Common myeloid progenitor, CD34-positive (primary cell): ENCODE measurements around the gene MCRIP2.

Source experiments
- CTCF ChIA-PET: fragments of 350-600 bp; sonication (Branson Sonifier 250); formaldehyde crosslinking; loops from one replicate; lab custom pipeline; 2021; ENCODE audit warnings: antibody characterized with exemption; lab: Charles Lee
- POLR2A ChIA-PET: fragments of 350-600 bp; sonication (Branson Sonifier 250); formaldehyde crosslinking; loops from one replicate; lab custom pipeline; 2021; ENCODE audit warnings: antibody characterized with exemption; lab: Charles Lee
- DNase-seq, 3 donors: peaks; one replicate each; pipeline versions ENCODE4 v3.0.0 to v3.0.0-alpha.2; 2013
- H3K27ac ChIP-seq, 2 experiments: 1 replicate in 1 of 2; 2 replicates in 1 of 2; pipeline ENCODE4 v1.7.0; 2013; ENCODE audit warnings: inconsistent platforms in 2 of 2, low read length in 2 of 2, mild to moderate bottlenecking in 2 of 2, low read depth in 1 of 2, moderate library complexity in 1 of 2; ENCODE audit not compliant: severe bottlenecking in 2 of 2, insufficient read depth in 1 of 2, poor library complexity in 1 of 2
- H3K27me3 ChIP-seq, 5 experiments: replicated peaks in 2 of 5; 1 replicate in 3 of 5; 2 replicates in 2 of 5; pipeline versions ENCODE4 v1.6.1 to v1.7.0; 2013; ENCODE audit warnings: low read length in 4 of 5, mild to moderate bottlenecking in 2 of 5, moderate library complexity in 2 of 5, inconsistent platforms in 1 of 5; ENCODE audit not compliant: insufficient read depth in 5 of 5, control insufficient read depth in 4 of 5
- H3K36me3 ChIP-seq, 4 experiments: 1 replicate in 2 of 4; 2 replicates in 2 of 4; pipeline versions ENCODE4 v1.6.1 to v1.7.0; 2013; ENCODE audit warnings: low read length in 3 of 4, control low read depth in 1 of 4, mild to moderate bottlenecking in 1 of 4; ENCODE audit not compliant: control insufficient read depth in 4 of 4, insufficient read depth in 4 of 4
- H3K4me1 ChIP-seq, 4 experiments: 1 replicate in 3 of 4; 2 replicates in 1 of 4; pipeline versions ENCODE4 v1.6.1 to v1.7.1; 2013; ENCODE audit warnings: low read length in 3 of 4, mild to moderate bottlenecking in 3 of 4, control low read depth in 1 of 4, inconsistent platforms in 1 of 4, moderate library complexity in 1 of 4; ENCODE audit not compliant: control insufficient read depth in 4 of 4, insufficient read depth in 4 of 4; ENCODE audit errors: control extremely low read depth in 1 of 4
- H3K4me3 ChIP-seq, 7 experiments: 1 replicate in 4 of 7; 2 replicates in 3 of 7; pipeline versions ENCODE4 v1.5.1 to v1.7.0; 2013; ENCODE audit warnings: mild to moderate bottlenecking in 7 of 7, low read length in 6 of 7, moderate library complexity in 6 of 7, inconsistent platforms in 2 of 7, low read depth in 2 of 7, control low read depth in 1 of 7; ENCODE audit not compliant: insufficient read depth in 4 of 7, control insufficient read depth in 1 of 7; ENCODE audit errors: extremely low read depth in 1 of 7
- H3K9me3 ChIP-seq, 5 experiments: 1 replicate in 4 of 5; 2 replicates in 1 of 5; pipeline versions ENCODE4 v1.6.1 to v1.7.1; 2013; ENCODE audit warnings: low read length in 4 of 5, mild to moderate bottlenecking in 2 of 5, inconsistent platforms in 1 of 5, low read depth in 1 of 5, moderate library complexity in 1 of 5; ENCODE audit not compliant: control insufficient read depth in 4 of 5, insufficient read depth in 2 of 5; ENCODE audit errors: control extremely low read depth in 1 of 5
- WGBS: methylation state at CpG from one replicate; pipeline ENCODE4 v1.1.5; 2013; ENCODE audit not compliant: insufficient coverage; 5-methylcytosine and 5-hydroxymethylcytosine counted together

The MCRIP2 gene

DNA sequence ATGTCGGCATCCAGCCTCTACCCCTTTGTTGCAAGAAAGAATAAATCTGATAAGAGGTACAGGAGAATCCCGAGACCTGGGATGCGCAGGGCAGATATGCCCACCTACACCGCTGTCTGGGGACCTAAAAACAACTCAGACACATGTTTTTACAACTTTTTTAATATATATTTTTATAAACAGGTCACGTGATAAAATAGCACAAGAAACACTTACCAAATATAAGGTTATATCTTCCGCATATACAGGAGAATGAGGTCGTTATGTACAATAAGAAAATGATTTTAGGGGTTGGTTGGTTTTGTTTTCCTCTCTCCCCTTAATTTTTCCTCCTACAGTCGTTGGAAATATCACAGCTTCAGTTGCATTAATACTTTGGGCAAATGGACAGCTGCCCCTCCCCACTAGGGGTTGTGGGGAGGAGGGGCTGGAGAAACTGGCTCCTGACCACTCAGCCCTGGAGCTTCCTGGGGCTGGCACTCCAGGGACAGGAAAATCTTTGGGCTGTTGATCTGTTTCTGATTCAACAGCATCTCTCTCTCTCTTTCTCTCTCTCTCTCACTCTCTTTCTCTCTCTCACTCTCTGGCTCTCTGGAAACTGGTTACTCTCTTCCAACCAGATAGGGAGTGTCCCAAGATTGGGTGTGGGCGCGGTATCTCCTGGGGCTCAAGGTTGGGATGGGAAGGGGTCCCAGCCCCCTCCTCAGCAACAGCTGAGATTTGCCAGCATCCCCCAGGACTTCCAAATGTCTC, 50.9 kb downstream of the MCRIP2 start:
- H3K36me3 ChIP-seq = peaks cover 0 to 6% (median 4%) of the 10 kb centered on the region in 4 experiments
- ChIA-PET POLR2A (no interaction called here), CTCF (no interaction called here)

DNA sequence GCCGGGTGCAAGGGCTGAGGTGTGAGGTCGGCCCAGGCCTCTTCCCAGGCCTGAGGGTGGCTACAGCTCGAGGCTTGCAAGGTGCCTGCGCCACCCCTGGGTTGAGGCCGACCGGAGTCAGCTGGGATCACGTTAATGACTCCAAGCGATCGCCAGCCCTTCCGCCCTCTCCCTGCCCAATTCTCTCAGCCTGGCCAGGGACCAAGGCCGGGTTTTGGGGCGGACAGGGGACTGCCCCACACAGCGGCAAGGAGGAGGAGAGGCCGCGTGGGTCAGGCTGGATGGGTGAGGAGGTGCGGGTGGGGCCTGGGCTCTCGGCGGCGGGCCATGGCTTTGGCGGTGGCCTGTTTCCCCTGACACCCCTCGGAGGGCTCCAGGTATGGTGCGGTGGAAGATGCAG, 51.7 kb downstream of the MCRIP2 start:
- Histone ChIP-seq H3K4me3 (no peak overlapping the region), H3K9me3 (no peaks in the 10 kb centered on the region), H3K36me3 (no peaks in the 10 kb centered on the region), H3K27ac (no peak overlapping the region), H3K27me3 (peaks cover 3 to 69% (median 10%) of the 10 kb centered on the region in 5 experiments), H3K4me1 (peaks cover 0 to 39% (median 34%) of the 10 kb centered on the region in 4 experiments)
- WGBS = 63% methylated on average over 15 of the region's 22 CpGs
- ChIA-PET POLR2A (no interaction called here), CTCF (no interaction called here)
- no peak for DNase-seq

More for the DNA sequence above, 50.9 kb downstream of the MCRIP2 start:
- H3K27ac ChIP-seq = no peak overlapping the region
- peaks cover 3 to 62% (median 7%) of the 10 kb centered on the region in 5 experiments for H3K27me3 ChIP-seq
- H3K4me3 ChIP-seq = no peak overlapping the region
- peaks cover 0 to 39% (median 34%) of the 10 kb centered on the region in 4 experiments for H3K4me1 ChIP-seq
- H3K9me3 ChIP-seq = no peaks in the 10 kb centered on the region
- no peak for DNase-seq
- no CpG with 5 or more reads among the region's 10 CpGs for WGBS

DNA sequence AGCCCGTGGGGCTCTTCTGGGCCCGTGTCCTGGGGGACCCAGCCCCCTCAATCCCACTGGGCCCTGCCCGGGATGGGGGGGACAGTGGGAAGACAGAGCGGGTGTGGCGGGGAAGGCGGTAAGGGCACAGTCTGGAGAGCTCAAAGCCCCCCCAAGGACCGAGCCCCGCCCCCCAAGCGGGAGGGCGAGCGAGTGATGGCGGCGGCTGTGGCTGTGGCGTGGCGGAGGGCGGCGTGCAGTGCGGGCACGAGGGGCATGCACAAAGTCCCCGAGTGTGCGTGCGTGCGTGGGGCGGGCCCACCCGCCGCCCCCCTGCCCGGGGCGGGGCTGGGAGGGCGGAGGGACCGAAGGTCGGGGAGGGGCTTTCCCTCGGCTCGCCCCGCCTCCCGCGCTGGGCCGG, 52.1 kb downstream of the MCRIP2 start:
- Histone ChIP-seq H3K4me1 (peaks cover 0 to 37% (median 32%) of the 10 kb centered on the region in 4 experiments), H3K36me3 (no peaks in the 10 kb centered on the region), H3K27me3 (peaks cover 3 to 73% (median 12%) of the 10 kb centered on the region in 5 experiments), H3K27ac (no peak overlapping the region), H3K4me3 (no peak overlapping the region), H3K9me3 (no peaks in the 10 kb centered on the region)
- 10% methylated on average over 36 of the region's 37 CpGs for WGBS
- ChIA-PET POLR2A (no interaction called here), CTCF (no interaction called here)
- DNase-seq = no peak

DNA sequence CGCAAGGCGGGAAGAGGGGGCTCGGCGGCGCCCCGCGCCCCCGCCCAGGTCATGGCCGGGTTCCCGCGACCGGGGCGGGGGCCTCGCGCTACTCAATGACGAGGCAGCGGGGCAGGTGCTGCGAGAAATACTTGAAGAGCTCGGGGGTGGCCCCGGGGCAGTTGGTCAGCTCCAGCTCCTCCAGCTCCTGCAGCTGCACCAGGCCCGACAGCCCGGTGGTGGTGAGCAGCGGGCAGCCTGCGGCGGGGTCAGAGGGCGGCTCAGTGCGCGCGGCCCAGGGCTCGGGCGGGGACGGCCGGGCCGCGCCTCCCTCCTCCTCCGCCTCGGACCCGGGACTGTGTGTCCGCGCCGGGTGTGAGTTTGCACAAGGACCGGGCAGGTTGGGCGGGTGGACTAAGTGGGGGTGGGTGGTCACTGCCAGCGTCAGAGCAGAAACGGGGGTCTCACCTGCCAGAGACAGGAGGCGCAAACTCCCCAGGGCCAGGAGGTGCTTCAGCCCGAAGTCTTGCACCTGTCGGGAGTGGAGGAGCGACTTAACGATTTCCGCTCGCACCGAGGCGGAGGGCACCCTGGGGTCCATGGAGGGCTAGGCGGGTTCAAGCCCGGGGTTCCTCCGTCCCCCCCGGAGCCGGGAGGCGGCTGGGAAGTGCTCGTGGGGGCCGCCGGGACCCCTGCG, 52.7 kb downstream of the MCRIP2 start:
- H3K27ac ChIP-seq = no peak overlapping the region
- H3K27me3 ChIP-seq = peaks cover 3 to 79% (median 12%) of the 10 kb centered on the region in 5 experiments
- no peaks in the 10 kb centered on the region for H3K9me3 ChIP-seq
- no peak for DNase-seq
- no peaks in the 10 kb centered on the region for H3K36me3 ChIP-seq
- POLR2A ChIA-PET = no interaction called here
- H3K4me1 ChIP-seq = peaks cover 0 to 31% (median 27%) of the 10 kb centered on the region in 4 experiments
- 3% methylated on average over 57 of the region's 64 CpGs for WGBS
- CTCF ChIA-PET = interaction anchor here (2.2 kb wide), 1 partner anchor 10 kb away, joined by 6 read pairs; the partner anchor contains the start of gene FBXL16
- peak overlapping the region in 2 of 7 experiments; percentile 38 to 46 for H3K4me3 ChIP-seq

DNA sequence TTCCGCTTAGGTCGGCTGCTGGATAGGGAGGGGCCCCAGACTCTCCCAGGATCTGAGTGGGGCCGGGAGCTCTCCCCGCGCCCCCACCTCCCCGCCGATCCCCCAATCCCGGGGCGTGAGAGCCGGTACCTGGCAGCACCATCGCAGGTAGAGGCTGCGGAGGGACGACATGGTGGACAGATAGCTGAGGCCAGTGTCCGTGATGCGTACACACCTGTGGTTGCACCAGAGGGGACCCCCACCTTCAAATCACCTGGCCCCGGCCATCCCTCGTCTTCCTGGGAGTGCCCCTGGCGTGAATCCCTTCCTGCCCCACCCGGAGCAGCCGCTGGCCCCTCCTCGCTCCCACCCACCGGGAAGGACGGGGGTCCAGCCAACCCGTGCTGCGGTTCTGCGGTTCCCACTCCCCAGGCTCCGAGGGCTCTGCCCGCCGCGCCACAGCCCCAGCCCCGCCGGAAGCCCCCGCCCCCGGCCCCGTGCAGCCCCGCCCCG, 53.3 kb downstream of the MCRIP2 start:
- Histone ChIP-seq H3K9me3 (no peaks in the 10 kb centered on the region), H3K36me3 (no peaks in the 10 kb centered on the region), H3K27me3 (peaks cover 3 to 85% (median 15%) of the 10 kb centered on the region in 5 experiments), H3K27ac (no peak overlapping the region), H3K4me3 (peak overlapping the region in 2 of 7 experiments; percentile 46 to 61), H3K4me1 (peaks cover 0 to 25% (median 21%) of the 10 kb centered on the region in 4 experiments)
- DNase-seq = no peak
- POLR2A ChIA-PET = no interaction called here
- 1% methylated on average over 22 of the region's 37 CpGs for WGBS
- CTCF ChIA-PET = interaction anchor here (1.1 to 2.2 kb wide), 2 partner anchors 10 to 16 kb away, joined by 3 to 6 read pairs; partner anchors contain the start of gene FBXL16

DNA sequence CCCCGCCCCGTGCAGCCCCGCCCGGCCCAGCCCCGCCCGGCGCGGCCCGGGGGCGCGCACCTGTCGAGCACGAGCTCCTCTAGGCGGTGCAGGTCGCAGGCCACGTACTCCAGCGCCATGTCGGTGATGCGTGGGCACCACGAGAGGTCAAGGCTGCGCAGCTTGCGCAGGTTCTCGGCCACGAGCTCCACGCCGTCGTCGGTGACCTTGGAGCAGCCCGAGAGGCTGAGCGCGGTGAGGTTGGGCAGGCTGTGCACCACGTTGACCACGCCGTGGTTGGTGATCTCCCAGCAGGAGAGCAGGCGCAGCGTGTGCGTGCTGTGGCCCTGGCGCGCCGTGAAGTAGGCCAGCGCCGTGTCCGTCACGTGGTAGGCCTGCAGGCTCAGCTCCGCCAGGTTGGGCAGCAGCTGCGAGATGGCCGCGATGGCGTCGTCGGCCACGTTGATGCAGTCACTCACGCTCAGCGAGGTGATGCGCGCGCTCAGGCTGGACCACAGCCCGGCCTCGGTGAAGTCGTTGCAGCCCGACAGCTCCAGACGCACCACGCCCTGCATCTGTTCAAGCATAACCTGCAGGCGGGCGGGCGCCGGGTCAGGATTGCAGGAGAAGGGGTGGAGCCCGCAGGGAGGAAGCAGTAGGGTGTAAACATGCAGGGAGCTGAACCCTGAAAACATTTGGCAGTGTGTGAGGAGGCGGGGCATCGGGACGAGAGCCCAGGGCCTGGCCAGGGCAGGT, 53.9 kb downstream of the MCRIP2 start:
- peak in 1 of 3 donors; percentile 55 for DNase-seq
- ChIA-PET CTCF (interaction anchor here (1.1 to 2.2 kb wide), 3 partner anchors 9 to 15 kb away, joined by 3 to 7 read pairs (median 6); partner anchors contain the start of gene FBXL16), POLR2A (interaction anchor here (0.7 kb wide), 1 partner anchor 15 kb away, joined by 3 read pairs; the partner anchor contains the start of gene STUB1)
- H3K36me3 ChIP-seq = no peaks in the 10 kb centered on the region
- no peaks in the 10 kb centered on the region for H3K9me3 ChIP-seq
- H3K4me3 ChIP-seq = peak overlapping the region in 4 of 7 experiments; percentile 6 to 61 (median 57)
- peaks cover 0 to 24% (median 21%) of the 10 kb centered on the region in 4 experiments for H3K4me1 ChIP-seq
- peaks cover 3 to 91% (median 15%) of the 10 kb centered on the region in 5 experiments for H3K27me3 ChIP-seq
- WGBS = 3% methylated on average over 71 of the region's 71 CpGs
- no peak overlapping the region for H3K27ac ChIP-seq
